SKM-1 (cell line): ENCODE measurements around the gene ATP6V0A1.
"Not testable (repeated sequence)": the region's sequence is repeated elsewhere in the genome, so short reads cannot be mapped to it uniquely, and the experiment has no call there.

Source experiments
- DNase-seq: peaks from one replicate; lab custom pipeline; 2025; ENCODE audit not compliant: unreplicated experiment; lab: John Stamatoyannopoulos, UW

Gene ATP6V0A1

GRCh38 chr17:42475835-42476234 is 17.2 kb downstream of the ATP6V0A1 start:
- DNase-seq: no peak

GRCh38 chr17:42476411-42476810 is 17.7 kb downstream of the ATP6V0A1 start:
- no peak for DNase-seq

DNA sequence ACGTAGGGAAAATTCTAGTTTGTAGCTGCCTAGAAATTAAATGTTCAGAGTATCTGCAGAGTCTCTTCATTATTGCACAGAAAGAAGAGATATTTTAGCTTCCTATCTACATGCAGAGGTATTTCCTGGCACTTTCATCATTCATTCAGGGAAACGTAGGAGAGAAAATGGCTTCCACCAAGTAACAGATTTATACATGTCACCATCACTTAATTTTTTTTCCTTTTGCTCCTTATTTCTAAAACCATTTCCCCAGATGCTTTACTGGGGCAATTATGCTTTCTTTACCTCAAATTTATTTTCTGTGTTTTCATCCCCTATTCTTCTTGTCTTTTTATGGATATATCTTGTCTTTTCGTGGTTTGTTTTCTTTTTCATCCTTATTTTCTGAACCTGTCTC is 18.5 kb downstream of the ATP6V0A1 start:
- DNase-seq: no peak

DNA sequence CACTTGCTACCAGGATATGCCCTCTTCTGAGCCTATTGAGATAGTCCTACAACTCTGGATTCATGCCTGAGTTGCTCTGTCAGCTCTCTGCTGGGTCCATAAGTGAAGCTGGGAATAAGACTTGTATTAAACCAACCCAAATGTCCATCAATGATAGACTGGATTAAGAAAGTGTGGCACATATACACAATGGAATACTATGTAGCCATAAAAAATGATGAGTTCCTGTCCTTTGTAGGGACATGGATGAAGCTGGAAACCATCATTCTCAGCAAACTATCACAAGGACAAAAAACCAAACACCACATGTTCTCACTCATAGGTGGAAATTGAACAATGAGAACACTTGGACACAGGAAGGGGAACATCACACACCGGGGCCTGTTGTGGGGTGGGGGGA is 19.1 kb downstream of the ATP6V0A1 start:
- not testable (repeated sequence) for DNase-seq

- no peak for DNase-seq
Observed at GRCh38 chr17:42484304-42484703, 25.6 kb downstream of the ATP6V0A1 start.

DNA sequence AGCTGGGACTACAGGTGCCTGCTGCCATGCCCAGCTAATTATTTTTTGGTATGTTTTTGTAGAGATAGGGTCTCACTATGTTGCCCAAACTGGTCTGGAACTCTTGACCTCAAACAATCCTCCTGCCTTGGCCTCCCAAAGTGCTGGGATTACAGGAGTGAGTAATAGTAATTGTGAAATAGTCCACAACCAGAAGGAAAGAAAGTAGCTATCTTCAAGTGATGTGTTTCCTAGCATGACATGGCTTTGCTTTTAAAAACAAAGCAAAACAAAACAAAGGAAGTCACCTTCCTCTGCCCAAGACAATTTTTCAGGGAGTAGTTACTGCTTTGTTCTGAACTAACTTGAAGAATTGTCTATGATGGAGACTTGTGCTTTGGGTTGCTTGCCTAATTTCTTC is 27.0 kb downstream of the ATP6V0A1 start:
- no peak for DNase-seq

GRCh38 chr17:42488032-42488431 is 29.4 kb downstream of the ATP6V0A1 start:
- DNase-seq: no peak

GRCh38 chr17:42493319-42493718 is 34.6 kb downstream of the ATP6V0A1 start:
- DNase-seq: no peak

DNA sequence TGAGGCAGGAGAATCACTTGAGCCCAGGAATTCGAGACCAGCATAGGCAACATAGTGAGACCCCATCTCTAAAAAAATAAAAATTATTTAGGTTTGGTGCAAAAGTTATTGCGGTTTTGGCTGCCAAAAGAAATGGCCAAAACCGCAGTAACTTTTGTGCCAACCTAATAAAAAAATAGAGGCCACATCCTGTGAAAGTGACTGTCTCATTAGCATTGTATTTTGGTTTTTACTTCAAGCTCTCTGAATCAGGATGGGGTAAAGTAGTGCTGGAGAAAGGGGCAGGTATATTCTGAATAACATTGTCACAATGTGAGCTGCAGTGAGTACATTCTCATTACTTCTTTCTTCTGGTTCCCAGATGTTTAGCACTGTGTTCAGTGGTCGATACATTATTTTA is 36.0 kb downstream of the ATP6V0A1 start:
- no peak for DNase-seq

- DNase-seq: no peak
Observed at GRCh38 chr17:42498828-42499227, 40.1 kb downstream of the ATP6V0A1 start.

DNA sequence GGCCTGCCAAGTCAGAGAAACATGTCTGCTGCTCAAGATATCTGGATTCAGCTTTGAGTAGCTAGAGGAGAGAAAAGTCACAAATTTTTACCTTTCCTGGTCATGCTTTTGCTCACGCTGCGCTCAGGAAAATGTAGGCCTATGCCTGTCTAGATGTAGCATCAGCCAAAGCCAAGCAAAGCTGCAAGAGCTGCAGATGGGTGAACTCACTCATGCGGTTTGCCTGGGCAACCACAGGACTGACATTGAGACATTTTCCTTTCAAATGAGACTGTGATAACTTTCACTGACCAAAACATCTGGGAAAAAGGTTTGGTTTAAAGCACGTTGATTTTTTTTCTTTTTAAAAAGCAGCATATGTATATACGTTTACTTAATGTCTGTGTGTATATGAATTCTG is 43.4 kb downstream of the ATP6V0A1 start:
- DNase-seq: no peak

DNA sequence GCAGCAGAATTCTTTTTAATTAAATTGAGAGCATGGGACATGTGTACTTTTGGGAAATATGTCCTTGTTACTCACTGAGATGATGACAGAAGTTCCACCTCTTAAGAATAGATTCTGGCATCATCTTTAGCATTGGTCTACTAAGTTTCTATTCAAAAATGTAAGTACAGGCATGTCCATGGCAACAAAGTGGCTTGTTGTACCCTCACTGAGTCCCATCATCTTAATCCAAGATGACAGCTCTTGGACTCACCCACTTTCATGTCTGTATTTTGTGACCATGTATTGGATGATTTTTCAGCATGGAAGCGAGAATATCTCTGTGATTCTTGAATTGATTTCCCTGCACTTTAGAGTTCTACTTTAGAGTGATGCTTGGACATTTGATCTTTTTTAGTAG is 44.2 kb downstream of the ATP6V0A1 start:
- no peak for DNase-seq

GRCh38 chr17:42507671-42508070 is 49.0 kb downstream of the ATP6V0A1 start:
- no peak for DNase-seq

DNA sequence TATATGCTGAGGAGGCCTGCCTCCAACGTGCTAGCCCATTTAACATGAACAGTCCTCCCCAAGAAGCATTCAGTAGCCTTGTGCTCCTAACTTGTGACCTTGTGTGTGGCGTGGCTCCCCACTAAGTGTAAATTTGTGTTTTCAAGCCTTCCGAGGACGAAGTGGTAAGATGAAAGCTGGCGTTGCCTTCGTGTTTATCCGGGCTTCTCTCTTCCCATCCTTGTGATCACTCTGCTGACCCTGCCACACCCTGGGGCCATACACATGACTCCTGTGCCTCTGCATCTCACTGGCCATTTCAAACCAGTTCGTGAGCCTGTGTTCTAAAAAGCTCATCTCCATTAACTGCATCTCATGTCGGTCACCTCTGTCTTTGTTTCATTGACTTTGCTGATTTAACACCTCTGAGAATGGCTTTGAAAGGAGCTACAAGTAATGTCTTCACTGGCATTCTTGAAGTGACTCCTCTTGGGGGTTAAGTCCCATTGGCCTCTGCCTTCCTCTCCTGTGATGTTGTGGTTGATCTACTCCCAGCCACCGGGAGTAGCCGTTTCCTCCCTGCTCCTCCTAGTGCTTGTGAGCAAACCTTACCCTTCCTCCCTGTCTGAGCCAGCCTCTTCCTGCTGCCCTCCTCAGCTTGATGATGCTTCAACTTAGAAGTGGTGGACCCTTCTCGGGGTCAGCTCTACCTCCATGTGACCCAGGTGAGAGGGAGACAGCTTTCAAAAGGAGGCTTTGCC is 49.9 kb downstream of the ATP6V0A1 start:
- DNase-seq: no peak

- no peak for DNase-seq
Observed at GRCh38 chr17:42509409-42509808, 50.7 kb downstream of the ATP6V0A1 start.

- no peak for DNase-seq
Observed at GRCh38 chr17:42509841-42510240, 51.2 kb downstream of the ATP6V0A1 start.

DNA sequence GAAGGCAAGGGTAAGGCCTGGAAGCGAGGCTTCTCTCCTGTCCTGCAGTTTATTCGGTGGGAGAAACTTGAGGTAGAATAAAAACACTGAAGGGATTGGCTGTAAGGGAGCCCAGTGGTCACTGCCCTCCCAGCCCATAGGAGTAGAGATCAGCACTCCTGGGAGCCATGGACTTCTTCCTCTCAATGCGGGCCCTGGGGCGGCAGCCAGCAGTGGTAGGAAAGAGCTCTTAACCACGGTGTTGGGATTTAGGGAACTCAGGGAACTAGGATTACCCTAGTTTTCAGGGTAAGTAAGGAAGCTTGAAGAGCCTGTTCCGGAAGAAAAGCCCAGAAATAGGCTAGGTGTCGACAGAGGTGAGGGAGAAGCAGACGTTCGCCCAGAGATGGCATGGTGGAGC is 53.6 kb downstream of the ATP6V0A1 start:
- DNase-seq: no peak

DNA sequence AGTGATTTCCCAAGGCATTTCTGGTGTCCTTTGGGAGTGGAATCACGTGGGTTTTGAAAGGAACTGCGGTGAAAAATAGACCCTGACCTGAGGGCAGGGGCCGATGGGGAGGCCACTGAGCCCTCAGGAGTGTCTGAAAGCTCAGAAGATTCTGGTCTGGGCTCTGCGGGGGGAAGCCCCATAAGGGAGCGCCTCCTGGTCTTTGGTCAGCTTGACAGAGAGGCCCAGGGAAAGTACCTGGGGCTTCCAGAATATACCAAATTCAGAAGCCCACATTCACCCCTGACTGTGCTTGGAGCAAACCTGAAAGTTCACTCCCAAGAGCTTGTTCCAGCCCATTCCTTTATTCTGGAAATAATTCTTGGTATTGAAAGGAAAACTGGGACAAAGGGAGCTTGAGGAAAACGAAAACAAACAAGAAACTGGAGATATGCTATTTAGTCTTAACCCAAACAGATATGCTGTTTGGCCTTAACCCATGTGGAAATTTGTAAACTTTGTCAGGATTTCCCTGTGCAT is 54.1 kb downstream of the ATP6V0A1 start:
- DNase-seq: no peak

- DNase-seq: no peak
Observed at GRCh38 chr17:42513686-42514085, 55.0 kb downstream of the ATP6V0A1 start.

GRCh38 chr17:42514279-42514678 is 55.6 kb downstream of the ATP6V0A1 start:
- DNase-seq: no peak

- DNase-seq: no peak
Observed at GRCh38 chr17:42514867-42515266, 56.2 kb downstream of the ATP6V0A1 start.

DNA sequence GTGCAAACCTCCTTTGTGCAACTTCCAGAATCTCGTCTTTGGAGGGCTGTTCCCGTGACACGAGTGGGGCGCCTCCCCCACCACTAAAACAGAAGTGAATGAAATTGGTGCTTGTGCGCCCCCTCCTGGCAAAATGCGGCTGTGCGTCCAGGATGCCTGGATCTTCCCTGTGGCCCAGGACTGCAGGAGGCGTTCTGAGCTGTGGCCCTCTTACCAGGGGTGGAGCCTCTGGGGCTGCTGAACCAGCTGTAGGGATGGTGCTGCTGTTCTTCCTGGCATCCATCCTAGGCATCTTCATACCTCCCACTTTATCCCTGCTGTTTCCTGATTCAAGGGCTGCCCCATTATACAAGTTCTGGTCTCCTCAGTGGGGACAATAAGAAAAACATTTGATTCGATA is 58.8 kb downstream of the ATP6V0A1 start:
- DNase-seq: peak; percentile 20
